CD4-positive, alpha-beta memory T cell (primary cell): ENCODE data around the gene LDLRAD4. TPM values are rescaled to one million over a fixed set of nuclear protein-coding genes. Genes with fewer than 3 reads are reported as not detected.
A peak's percentile ranks its signal among the peaks of the same experiment; 100 is the strongest.

ENCODE experiments used
- CTCF ChIA-PET: fragments of 350-600 bp; sonication (Branson Sonifier 250); formaldehyde crosslinking; loops from one replicate; lab custom pipeline; 2021; ENCODE audit warnings: inconsistent platforms; ENCODE audit not compliant: partially characterized antibody; lab: Charles Lee
- POLR2A ChIA-PET: fragments of 350-600 bp; sonication (Branson Sonifier 250); formaldehyde crosslinking; loops from one replicate; lab custom pipeline; 2021; ENCODE audit not compliant: partially characterized antibody; lab: Charles Lee
- DNase-seq, 5 donors: peaks; one replicate each; pipeline versions ENCODE4 v3.0.0 to v3.0.0-alpha.2; 2020 to 2022; ENCODE audit warnings: mixed read lengths in 1 of 5
- H3K27ac ChIP-seq: one replicate; pipeline ENCODE4 v1.7.0; 2013; ENCODE audit warnings: low read depth, low read length
- H3K27me3 ChIP-seq: 2 replicates; pipeline ENCODE4 v1.7.0; 2013; ENCODE audit warnings: mild to moderate bottlenecking, low read length, moderate library complexity; ENCODE audit not compliant: insufficient read depth
- H3K36me3 ChIP-seq: 2 replicates; pipeline ENCODE4 v1.7.0; 2013; ENCODE audit warnings: mild to moderate bottlenecking, low read length, moderate library complexity; ENCODE audit not compliant: insufficient read depth
- H3K4me1 ChIP-seq: 2 replicates; pipeline ENCODE4 v1.7.0; 2013; ENCODE audit warnings: mild to moderate bottlenecking, low read length, moderate library complexity; ENCODE audit not compliant: insufficient read depth
- H3K4me3 ChIP-seq, 2 donors: one replicate each; pipeline ENCODE4 v1.7.0; 2013; ENCODE audit warnings: low read length in 2 of 2, mild to moderate bottlenecking in 1 of 2
- H3K9me3 ChIP-seq, 2 donors: one replicate each; pipeline ENCODE4 v1.7.0; 2013; ENCODE audit warnings: low read length in 2 of 2, control low read depth in 1 of 2; ENCODE audit not compliant: control insufficient read depth in 1 of 2
- H3K27ac Mint-ChIP-seq, 7 donors: one replicate each; pipeline ENCODE4 v1.8.0; 2020 to 2021; ENCODE audit warnings: mixed read lengths in 7 of 7, mild to moderate bottlenecking in 6 of 7, inconsistent platforms in 3 of 7, moderate library complexity in 3 of 7
- H3K27me3 Mint-ChIP-seq, 2 donors: one replicate each; pipeline ENCODE4 v1.8.0; 2020 to 2021; ENCODE audit warnings: mixed read lengths in 2 of 2
- H3K36me3 Mint-ChIP-seq, 2 donors: one replicate each; pipeline ENCODE4 v1.8.0; 2020 to 2021; ENCODE audit warnings: mixed read lengths in 2 of 2, inconsistent platforms in 1 of 2, mild to moderate bottlenecking in 1 of 2
- H3K4me1 Mint-ChIP-seq, 4 donors: one replicate each; pipeline ENCODE4 v1.8.0; 2020 to 2021; ENCODE audit warnings: mixed read lengths in 4 of 4, mild to moderate bottlenecking in 1 of 4
- H3K4me3 Mint-ChIP-seq, 8 donors: one replicate each; pipeline ENCODE4 v1.8.0; 2020 to 2021; ENCODE audit warnings: mixed read lengths in 8 of 8, mild to moderate bottlenecking in 7 of 8, moderate library complexity in 6 of 8, inconsistent platforms in 3 of 8
- H3K9me3 Mint-ChIP-seq, 8 donors: one replicate each; pipeline ENCODE4 v1.8.0; 2020 to 2021; ENCODE audit warnings: mixed read lengths in 8 of 8, mild to moderate bottlenecking in 5 of 8, inconsistent platforms in 3 of 8, moderate library complexity in 1 of 8
- intact Hi-C: fragments of 100-400 bp; cut with micrococcal nuclease; formaldehyde crosslinking; loops from one replicate; pipeline ENCODE4 v1.15.1; 2023
- polyA plus RNA-seq, 2 donors: library from polyadenylated mRNA; unstranded; fragments of 300-500 nt; fragmentation: Illumina TruSeq; gene quantifications; one replicate each; pipeline ENCODE4 v1.2.3, GENCODE V29; 2021
- total RNA-seq, 2 experiments: library from RNA; stranded (reverse); gene quantifications; one replicate each; pipeline ENCODE4 v1.2.3, GENCODE V29; 2021

Gene LDLRAD4
- total and polyA plus RNA-seq, 4 experiments from 2014 or later: 17.4 to 63.0 (median 36.6) TPM

DNA sequence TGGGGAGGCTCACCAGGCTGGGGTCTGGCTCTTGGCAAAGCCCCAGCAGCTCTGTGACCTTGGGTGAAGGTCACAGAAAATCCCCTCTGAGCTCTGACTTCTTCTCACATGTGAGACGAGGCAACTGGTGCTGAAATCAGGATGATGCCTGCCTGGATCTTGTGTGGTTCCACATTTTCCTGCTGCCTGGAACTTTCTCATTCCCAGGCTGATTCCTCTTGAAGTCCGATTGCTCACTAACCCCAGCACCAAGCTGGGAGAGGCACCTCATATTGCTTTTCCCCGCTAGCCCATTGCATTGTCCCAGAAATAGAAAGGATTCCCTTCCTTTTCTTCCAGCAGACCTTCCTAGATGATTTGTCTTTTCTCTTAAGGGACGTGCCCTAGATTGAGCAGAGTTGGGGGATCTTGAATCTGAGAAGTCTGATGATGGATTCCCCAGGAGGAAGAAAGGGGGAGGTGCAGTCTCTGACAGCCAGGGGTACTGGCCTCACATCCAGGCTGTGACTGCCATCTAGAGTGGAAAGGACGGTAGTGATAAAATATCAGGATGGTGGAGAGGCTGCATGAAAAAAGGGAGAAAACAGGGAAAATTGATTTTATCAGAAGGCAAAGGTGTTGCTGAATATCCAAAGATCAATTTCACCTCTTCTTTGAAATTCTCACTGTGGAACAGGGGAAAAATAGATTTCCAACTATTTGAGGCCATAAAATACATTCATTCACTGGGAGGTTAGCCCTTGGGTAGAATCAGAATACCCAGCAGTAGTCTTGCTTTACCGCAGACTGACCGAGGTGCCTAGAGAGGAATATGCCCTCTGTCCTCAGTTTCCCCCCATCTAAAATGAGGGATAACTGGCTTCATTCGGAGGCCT, 411.5 kb downstream of the LDLRAD4 start:
- Mint-ChIP-seq H3K9me3 (peaks cover 0 to 1% (median 0%) of the 10 kb centered on the region in 8 donors), H3K4me1 (peaks cover 9 to 14% (median 13%) of the 10 kb centered on the region in 4 donors), H3K27me3 (no peaks in the 10 kb centered on the region), H3K4me3 (peak overlapping the region in 1 of 8 donors; percentile 16), H3K36me3 (peaks cover 7 to 8% of the 10 kb centered on the region in 2 donors), H3K27ac (peak overlapping the region in 6 of 7 donors; percentile 13 to 76 (median 64))
- ChIA-PET CTCF (interaction anchor here (1.0 to 5.9 kb wide), 8 partner anchors 18 to 416 kb away, joined by 3 to 45 read pairs (median 4); partner anchors contain the start of gene LDLRAD4), POLR2A (interaction anchor here (0.6 kb wide), 1 partner anchor 18 kb away, joined by 3 read pairs; no protein-coding TSS in a partner anchor)
- no peak overlapping the region for H3K4me3 ChIP-seq
- no peaks in the 10 kb centered on the region for H3K27me3 ChIP-seq
- H3K9me3 ChIP-seq: no peaks in the 10 kb centered on the region
- no peaks in the 10 kb centered on the region for H3K4me1 ChIP-seq
- intact Hi-C loops: loop anchor here (1.0 kb wide), 2 partner anchors 72 to 414 kb away; no protein-coding TSS in a partner anchor
- H3K36me3 ChIP-seq: no peaks in the 10 kb centered on the region
- no peak overlapping the region for H3K27ac ChIP-seq
- DNase-seq: peak in 4 of 5 donors; percentile 44 to 51 (median 46)

DNA sequence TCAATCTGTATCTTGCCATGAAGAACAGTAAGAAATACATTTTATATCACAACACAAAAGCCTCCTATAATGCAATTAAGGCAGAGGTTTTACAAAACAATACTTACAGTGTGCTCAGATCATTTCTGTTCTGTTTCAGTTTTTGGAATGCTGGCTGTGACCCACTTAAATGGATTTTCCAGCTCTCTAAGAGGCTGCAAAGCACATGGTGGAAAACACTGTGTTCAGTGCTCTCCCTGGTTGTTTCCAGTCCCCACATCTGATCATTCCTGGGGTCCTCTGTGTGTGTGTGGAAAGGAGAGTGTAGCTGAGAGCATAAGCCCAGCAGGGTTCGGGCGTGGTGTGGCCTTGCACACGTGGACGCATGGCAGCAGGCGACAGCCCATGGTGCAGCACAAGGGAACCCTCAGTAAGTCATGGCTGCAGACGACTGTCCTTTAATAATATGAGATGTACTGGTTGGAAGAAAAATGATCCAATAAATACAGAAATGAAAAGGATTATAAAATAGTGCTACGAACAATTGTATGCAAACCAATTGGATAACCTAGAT, 412.2 kb downstream of the LDLRAD4 start:
- no peaks in the 10 kb centered on the region for H3K36me3 ChIP-seq
- H3K27me3 ChIP-seq: no peaks in the 10 kb centered on the region
- CTCF ChIA-PET: interaction anchor here (5.9 kb wide), 1 partner anchor 415 kb away, joined by 45 read pairs; no protein-coding TSS in a partner anchor
- H3K4me1 ChIP-seq: no peaks in the 10 kb centered on the region
- Mint-ChIP-seq H3K36me3 (peaks cover 7 to 9% of the 10 kb centered on the region in 2 donors), H3K4me1 (peaks cover 8 to 13% (median 11%) of the 10 kb centered on the region in 4 donors), H3K9me3 (peaks cover 0 to 1% (median 0%) of the 10 kb centered on the region in 8 donors), H3K27ac (peak overlapping the region in 1 of 7 donors; percentile 13), H3K4me3 (no peak overlapping the region), H3K27me3 (no peaks in the 10 kb centered on the region)
- POLR2A ChIA-PET: no interaction called here
- H3K4me3 ChIP-seq: no peak overlapping the region
- intact Hi-C loops: loop anchor here (1.0 kb wide), 2 partner anchors 72 to 414 kb away; no protein-coding TSS in a partner anchor
- no peak for DNase-seq
- no peak overlapping the region for H3K27ac ChIP-seq
- H3K9me3 ChIP-seq: no peaks in the 10 kb centered on the region

DNA sequence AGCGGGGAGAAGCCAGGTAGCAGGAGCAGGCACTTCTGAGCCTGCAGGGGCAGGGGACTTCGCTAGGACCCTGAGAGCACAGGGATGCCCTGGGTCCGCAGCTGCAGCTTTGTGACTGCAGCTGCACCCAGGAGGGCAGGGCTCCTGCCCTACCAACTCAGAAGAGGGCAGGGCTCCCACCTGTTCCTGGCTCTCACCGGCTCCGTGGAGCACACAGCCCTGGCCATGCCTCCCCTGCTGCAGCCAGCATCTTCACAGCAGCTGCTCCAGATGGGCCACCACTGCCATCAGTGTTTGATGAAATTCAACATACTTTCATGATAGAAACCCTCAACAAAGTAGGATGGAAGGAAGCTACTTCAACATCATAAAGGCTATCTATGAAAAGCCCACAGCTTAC, 415.1 kb downstream of the LDLRAD4 start:
- DNase-seq: no peak
- no peaks in the 10 kb centered on the region for H3K27me3 ChIP-seq
- no peaks in the 10 kb centered on the region for H3K4me1 ChIP-seq
- ChIA-PET CTCF (interaction anchor here (2.6 to 5.9 kb wide), 2 partner anchors 76 to 418 kb away, joined by 15 to 45 read pairs; no protein-coding TSS in a partner anchor), POLR2A (no interaction called here)
- peaks cover 3 to 4% of the 10 kb centered on the region in 2 donors for H3K36me3 Mint-ChIP-seq
- no peak overlapping the region for H3K4me3 ChIP-seq
- intact Hi-C loops: no loop called here
- H3K4me3 Mint-ChIP-seq: no peak overlapping the region
- H3K27me3 Mint-ChIP-seq: no peaks in the 10 kb centered on the region
- H3K9me3 Mint-ChIP-seq: no peaks in the 10 kb centered on the region
- H3K27ac ChIP-seq: no peak overlapping the region
- H3K9me3 ChIP-seq: no peaks in the 10 kb centered on the region
- H3K36me3 ChIP-seq: no peaks in the 10 kb centered on the region
- no peak overlapping the region for H3K27ac Mint-ChIP-seq
- H3K4me1 Mint-ChIP-seq: peaks cover under 1 to 8% (median 6%) of the 10 kb centered on the region in 4 donors

GRCh38 chr18:13635046-13635445, 416.5 kb downstream of the LDLRAD4 start:
- Histone ChIP-seq H3K27me3 (no peaks in the 10 kb centered on the region), H3K4me1 (no peaks in the 10 kb centered on the region), H3K27ac (no peak overlapping the region), H3K36me3 (no peaks in the 10 kb centered on the region), H3K9me3 (no peaks in the 10 kb centered on the region), H3K4me3 (no peak overlapping the region)
- Mint-ChIP-seq H3K4me1 (peaks cover 0 to 3% (median 3%) of the 10 kb centered on the region in 4 donors), H3K36me3 (peaks cover 3 to 4% of the 10 kb centered on the region in 2 donors), H3K27me3 (no peaks in the 10 kb centered on the region), H3K27ac (peak overlapping the region in 2 of 7 donors; percentile 11 to 49), H3K9me3 (no peaks in the 10 kb centered on the region), H3K4me3 (no peak overlapping the region)
- DNase-seq: no peak
- ChIA-PET CTCF (interaction anchor here (0.6 to 0.7 kb wide), 2 partner anchors 25 to 149 kb away, joined by 3 read pairs; no protein-coding TSS in a partner anchor), POLR2A (no interaction called here)
- intact Hi-C loops: no loop called here

- ChIA-PET POLR2A (no interaction called here), CTCF (no interaction called here)
- H3K36me3 ChIP-seq: no peaks in the 10 kb centered on the region
- H3K27me3 ChIP-seq: no peaks in the 10 kb centered on the region
- peaks cover 5 to 7% of the 10 kb centered on the region in 2 donors for H3K36me3 Mint-ChIP-seq
- no peaks in the 10 kb centered on the region for H3K27me3 Mint-ChIP-seq
- peak overlapping the region in 1 of 7 donors; percentile 15 for H3K27ac Mint-ChIP-seq
- no peaks in the 10 kb centered on the region for H3K9me3 ChIP-seq
- H3K27ac ChIP-seq: no peak overlapping the region
- H3K4me3 ChIP-seq: no peak overlapping the region
- peaks cover 0 to 5% (median 1%) of the 10 kb centered on the region in 4 donors for H3K4me1 Mint-ChIP-seq
- intact Hi-C loops: no loop called here
- no peaks in the 10 kb centered on the region for H3K4me1 ChIP-seq
- DNase-seq: no peak
- no peak overlapping the region for H3K4me3 Mint-ChIP-seq
- H3K9me3 Mint-ChIP-seq: peaks cover 0 to 2% (median 0%) of the 10 kb centered on the region in 8 donors
Measured at GRCh38 chr18:13638719-13639595, 420.4 kb downstream of the LDLRAD4 start.

GRCh38 chr18:13640266-13640860, 421.8 kb downstream of the LDLRAD4 start:
- CTCF ChIA-PET: no interaction called here
- intact Hi-C loops: no loop called here
- Mint-ChIP-seq H3K4me3 (no peak overlapping the region), H3K4me1 (peaks cover 0 to 3% (median 1%) of the 10 kb centered on the region in 4 donors), H3K27ac (no peak overlapping the region), H3K27me3 (no peaks in the 10 kb centered on the region), H3K36me3 (peaks cover 10 to 14% of the 10 kb centered on the region in 2 donors), H3K9me3 (peaks cover 0 to 2% (median 0%) of the 10 kb centered on the region in 8 donors)
- Histone ChIP-seq H3K27me3 (no peaks in the 10 kb centered on the region), H3K4me3 (no peak overlapping the region), H3K36me3 (peaks cover 2% of the 10 kb centered on the region), H3K9me3 (no peaks in the 10 kb centered on the region), H3K4me1 (no peaks in the 10 kb centered on the region), H3K27ac (no peak overlapping the region)
- POLR2A ChIA-PET: no interaction called here
- no peak for DNase-seq
